ENCODE results near the gene CTR9.
A peak's percentile ranks its signal among the peaks of the same experiment; 100 is the strongest.
"Not testable (repeated sequence)": the region's sequence is repeated elsewhere in the genome, so short reads cannot be mapped to it uniquely, and the experiment has no call there.

CTR9 gene

DNA sequence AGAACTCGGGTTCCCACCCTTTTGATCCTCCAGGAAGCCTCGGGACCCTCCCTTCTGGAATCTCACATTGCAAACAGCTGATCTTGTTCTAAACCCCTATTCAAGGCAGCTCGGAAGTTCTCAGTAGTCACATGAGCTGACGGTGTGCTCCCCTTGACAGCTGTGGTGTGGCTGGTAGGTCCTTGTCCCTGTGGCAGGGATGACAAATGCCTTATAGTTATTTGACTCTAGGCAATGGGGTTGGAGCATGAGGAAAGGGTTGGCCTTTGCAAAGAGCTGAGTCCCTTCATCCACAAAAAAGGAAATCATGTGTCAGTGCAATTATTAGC lies 34.1 kb downstream of the CTR9 start:
- DNase-seq = no peak

DNA sequence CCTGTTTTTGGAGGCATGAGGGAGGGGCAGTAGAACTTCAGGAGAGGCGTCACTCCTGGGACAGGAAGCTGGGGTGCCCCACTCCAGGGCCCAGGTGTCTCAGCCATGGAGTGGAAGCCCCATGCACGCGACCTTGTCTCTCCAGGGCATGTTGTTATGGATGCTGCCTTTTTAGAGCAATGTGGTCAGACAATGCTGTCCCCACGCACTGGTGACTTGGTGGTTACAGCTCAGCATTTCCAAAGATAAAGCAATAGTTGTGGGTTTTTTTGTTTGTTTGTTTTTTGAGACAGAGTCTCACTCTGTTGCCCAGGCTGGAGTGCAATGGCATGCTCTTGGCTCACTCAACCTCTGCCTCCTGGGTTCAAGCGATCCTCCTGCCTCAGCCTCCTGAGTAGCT lies 35.4 kb downstream of the CTR9 start:
- DNase-seq = no peak

DNA sequence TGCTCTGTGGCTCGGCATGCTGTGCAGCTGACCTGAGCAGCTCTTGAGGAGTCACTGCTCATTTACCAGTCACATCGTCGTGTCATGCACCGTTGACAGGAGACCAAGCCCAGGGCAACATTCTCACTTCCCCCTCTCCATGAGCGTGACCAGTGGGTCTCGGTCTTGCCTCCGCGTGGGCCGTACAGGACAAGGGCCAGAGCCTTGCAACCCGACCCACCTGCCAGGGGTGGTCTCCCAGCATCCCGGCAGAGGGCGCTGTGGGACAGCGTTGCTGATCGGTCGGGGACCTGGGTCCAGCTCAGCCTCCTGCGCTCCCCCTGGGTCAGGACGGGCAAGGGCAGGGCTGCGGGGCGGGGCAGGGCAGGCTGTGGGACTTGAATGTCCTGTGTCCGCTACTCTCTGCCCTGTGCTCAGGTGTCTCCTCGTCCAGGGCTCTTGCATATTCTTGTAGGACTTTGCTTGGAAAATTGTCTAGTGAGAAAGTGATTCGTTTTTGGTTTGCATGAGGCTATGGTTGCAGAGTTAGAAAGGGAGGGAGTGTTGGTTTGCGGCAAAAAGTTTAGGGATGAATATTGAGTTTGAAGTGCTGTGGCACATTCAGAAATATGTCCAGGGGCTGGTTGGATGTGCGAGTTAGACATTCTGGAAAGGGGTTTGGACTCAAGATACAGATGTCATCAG lies 41.5 kb downstream of the CTR9 start:
- DNase-seq = peak; percentile 56

DNA sequence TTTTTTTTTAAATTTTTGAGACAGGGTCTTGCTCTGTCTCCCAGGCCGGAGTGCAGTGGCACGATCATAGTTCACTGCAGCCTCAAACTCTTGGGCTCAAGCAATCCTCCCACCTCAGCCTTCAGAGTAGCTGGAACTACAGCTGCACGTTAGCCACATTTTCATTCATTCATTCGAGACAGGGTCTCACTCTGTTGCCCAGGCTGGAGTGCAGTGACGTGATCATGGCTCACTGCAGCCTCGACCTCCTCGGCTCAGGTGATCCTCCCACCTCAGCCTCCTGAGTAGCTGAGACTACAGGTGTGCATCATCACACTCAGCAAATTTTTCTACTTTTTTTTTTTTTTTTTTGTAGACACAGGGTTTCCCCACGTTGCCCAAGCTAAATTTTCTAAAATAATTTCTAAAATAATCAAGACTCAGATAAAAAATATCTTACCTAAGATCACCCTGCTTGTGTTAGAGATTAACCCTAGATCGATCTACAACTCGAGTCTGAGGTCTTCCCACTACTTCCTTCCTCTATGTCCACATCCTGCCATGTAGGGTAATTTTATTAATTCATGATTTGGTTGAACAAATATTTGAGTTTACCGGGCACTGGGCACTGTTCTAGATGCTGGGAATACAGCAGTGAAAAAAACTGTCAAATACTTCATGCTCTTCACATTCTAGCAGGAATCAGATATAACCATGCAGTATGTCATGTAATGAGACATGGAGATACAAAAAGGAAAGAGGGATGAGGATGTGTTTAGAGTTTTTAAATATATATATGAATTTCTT lies 42.6 kb downstream of the CTR9 start:
- DNase-seq = no peak

DNA sequence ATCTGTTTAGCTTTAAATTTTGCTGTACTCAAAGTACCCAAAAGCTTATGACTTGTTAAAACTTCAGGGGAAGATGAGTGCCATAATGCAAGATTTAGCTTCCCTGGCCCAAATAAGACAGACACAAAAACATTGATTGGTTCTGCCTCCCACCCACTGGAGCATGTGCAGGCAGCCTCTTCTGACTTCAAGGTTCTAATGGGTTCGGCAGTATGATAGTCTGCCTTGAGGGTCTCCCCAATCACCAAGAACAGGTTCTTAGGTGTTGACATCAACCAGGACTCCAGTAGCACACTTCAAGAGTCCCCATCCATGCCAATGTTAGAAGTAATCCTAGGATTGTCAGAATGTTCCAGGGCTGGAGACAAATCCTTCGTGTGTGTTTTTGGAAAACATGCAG lies 45.1 kb downstream of the CTR9 start:
- no peak for DNase-seq

DNA sequence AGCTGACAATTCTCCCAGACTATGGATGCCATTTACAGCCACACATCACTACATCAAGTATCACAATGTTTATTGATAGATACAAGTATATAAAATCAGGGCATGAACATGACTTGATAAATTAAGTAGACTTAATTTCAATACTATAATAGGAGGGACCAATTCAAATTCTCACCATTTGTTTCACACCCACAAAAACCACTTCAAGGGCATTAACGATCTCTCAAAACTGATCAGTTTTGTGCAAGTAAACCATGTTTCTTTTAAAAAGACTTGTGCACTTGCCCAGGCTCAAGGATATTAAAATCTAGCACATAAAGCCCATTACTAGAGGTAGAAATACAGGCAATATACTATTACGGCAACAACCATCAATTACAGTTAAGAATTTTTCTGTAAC lies 46.0 kb downstream of the CTR9 start:
- DNase-seq = no peak

DNA sequence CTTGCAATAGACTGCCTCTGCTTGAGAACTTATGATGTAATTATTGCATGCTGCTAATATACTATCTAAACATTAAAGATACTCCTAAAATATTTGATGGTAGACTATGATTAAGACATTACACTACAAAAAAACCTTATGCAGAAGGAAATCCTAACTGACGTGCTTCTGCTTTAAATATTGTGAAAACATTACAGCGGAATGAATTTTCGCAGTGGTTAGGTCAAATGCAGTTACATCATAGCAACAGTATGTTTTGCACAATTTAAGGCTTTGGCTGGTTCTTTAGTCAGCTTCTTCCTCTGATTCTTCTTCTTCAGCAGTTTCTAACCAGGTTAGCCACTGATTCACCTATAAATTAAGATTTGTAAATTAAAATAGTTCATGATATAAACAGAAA lies 46.5 kb downstream of the CTR9 start:
- DNase-seq = no peak

DNA sequence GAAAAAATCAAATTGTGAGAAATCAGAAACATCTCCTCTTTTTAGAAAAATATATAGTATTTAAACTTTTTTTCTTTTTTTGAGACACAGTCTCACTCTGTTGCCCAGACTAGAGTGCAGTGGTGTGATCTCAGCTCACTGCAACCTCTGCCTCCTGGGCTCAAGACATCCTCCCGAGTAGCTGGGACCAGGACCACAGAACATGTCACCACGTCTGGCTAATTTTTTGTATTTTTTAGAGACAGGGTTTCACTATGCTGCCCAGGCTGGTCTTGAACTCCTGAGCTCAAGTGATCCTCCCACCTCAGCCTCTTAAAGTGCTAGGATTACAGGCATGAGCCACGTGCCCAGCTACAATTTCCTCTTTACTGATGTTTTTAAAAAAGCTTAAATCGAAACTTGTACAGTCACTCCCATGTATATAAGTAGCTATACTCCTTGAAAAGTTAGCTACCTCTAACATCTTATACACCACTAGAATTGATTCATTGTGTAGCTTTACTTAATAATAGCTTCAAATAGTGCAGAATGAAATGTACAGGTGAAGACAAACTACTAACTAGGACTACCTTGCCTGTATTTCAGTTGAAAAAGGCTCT lies 47.4 kb downstream of the CTR9 start:
- no peak for DNase-seq

DNA sequence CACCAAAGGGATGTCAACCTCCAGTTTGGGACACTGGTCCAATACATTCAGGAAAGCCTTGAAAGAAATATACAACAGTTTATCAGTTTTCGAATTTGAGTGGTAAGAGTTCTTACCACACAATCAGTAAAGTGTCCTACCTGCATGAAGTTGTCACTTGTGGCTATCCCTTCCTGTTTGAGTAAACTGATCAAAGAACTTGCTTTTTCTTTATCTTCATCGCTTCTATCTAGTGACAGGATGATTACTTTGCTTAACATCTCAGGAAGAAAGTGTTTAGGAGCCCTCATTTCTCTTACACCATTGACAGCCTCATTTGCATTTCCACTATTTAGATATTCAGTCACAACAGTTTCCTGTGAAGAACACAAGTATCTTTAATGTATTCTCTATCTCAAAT lies 49.2 kb downstream of the CTR9 start:
- no peak for DNase-seq

DNA sequence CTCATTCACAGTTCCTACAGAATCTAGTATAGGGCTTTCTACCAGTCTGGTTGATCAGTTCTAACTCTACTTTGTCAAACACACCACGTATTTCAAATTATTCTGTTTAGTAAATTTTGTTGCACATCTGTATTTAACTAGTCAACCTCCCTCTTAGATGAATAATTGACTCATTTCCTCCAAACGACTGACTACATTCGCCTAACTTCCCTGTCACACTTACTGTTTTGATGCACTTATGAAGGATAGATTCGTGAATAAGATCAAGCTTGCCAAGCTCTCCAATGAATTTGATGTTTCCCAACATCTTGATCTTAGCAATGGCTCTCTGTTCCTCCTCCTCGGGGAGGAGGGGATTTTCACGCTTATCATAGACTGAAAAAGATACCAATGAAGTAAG lies 52.6 kb downstream of the CTR9 start:
- no peak for DNase-seq

DNA sequence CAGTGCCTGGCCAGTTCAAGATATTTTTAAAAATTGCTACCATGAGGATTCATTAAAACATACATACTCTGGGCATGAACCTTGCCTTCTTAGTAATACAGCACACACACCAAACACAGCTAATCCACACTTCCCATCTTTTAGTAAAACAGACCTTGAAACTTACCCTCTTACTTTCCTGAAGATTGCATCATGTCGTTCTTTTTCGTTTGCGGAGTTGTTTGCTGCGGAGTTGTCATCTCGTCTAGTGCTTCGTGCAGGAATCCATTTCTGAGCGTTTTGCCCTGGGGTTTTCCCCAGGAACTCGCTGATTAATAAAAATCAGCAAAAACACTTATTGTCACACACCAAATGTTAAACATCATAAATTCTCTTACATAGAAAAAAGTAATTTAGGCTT lies 54.7 kb downstream of the CTR9 start:
- DNase-seq = no peak

DNA sequence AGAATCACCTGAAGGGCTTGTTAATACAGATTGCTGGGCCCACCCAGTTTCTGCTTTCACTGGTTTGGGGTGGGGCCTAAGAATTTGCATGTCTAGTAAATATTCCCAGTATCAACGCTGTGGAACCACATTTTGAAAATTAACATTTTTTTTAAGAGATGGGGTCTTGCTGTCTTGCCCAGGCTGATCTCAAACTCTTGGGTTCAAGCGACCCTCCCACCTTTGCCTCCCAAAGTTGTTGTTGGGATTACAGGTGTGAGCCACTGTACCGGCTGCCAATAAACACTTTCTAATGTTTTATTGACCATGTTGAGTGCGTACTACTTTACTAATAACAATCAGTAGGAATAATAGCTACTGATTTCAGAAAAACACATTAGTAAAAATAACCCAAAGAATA lies 55.2 kb downstream of the CTR9 start:
- DNase-seq = no peak

DNA sequence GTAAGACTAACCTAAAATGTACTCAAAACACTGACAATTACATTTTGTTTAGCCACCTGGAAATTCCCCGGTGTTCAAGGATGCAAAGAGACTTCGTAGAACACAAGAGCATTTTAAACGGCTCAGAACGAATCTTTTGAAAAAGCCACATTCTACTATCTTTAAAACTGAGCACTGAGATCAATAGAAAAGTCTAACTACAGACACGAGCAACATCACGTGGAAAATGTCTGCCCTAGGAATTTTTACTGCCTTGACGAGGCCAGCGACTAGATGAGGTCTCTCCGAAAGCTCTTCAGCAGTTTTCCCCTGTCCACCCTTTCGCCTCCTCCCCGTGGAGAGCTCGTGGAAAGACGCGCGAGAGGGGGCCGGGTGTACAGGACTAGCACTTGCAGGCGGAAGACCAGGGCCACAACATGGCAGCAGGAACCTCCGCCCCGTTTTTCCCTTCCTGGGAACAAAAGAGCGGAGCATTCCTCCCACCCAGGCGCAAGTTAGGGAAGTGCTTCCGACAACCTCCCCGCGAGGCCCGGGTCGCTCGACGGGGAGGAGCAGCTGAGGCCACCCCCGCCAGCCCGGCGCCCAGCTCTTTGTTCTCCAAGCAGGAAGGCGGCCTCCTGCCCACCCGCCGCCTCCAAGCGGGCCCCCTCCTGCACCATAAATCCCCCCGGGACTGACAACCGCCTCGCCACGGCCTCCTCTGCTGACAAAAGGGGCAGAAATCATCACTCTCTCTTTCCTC lies 56.6 kb downstream of the CTR9 start:
- no peak for DNase-seq

DNA sequence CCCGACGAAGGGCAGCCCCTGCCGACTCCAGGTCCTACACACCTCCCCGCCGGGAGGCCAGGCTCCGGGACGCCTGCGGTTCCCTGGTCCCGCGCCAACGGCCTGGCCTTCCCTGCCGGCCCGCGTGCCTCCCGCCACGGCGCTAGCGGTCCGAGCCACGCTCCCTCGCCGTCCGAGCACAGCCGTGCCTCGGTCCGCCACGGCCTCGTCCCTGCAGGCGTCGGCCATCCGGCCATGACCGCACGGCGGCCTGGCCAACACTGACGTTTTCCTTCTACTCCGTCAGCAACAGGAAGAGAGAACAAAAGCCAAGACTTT lies 57.1 kb downstream of the CTR9 start:
- DNase-seq = no peak

DNA sequence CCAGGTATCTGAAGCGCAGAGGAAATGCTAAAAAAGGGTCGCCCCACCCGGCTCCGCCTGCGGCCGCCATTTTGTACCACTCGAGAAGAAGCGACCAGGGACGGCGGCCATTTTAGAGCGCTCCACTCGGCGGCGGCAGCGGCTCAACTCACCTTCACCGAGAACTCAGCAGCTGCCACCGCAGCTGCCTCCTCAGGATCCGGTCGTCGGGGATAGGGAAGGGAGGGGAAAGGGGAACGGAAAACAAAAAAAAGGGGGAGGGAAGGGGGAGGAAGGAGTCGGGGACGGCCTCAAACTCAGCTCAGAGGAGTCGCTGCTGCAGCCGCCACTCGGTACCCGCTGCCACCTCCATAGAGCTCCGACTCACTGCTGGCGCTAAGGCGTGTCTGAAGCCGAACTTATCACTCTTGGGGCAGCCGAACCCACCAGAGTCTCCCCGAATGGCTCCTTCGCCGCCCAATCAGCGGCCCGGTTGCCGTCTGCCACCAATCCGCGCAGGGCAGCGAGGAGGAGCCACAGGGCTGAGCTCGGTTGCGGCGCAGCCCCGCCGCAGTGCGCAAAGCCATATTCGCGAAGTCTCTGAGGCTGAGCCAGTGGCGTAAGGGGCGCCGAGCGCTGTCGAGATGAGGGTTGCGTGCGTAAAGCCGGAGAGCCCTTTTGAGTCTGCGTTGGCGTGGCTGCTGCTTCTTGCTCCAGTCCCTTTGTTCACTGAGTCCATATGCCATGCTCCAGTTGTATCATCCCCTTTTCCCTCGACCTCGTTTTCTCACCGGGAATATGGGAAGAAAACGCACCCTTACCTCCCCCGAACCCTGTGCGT lies 57.7 kb downstream of the CTR9 start, which contains the start of gene EIF4G2:
TSS of gene EIF4G2 (minus strand) at position 374 of the 820 bp plus-strand sequence.
- peak; percentile 86 for DNase-seq

DNA sequence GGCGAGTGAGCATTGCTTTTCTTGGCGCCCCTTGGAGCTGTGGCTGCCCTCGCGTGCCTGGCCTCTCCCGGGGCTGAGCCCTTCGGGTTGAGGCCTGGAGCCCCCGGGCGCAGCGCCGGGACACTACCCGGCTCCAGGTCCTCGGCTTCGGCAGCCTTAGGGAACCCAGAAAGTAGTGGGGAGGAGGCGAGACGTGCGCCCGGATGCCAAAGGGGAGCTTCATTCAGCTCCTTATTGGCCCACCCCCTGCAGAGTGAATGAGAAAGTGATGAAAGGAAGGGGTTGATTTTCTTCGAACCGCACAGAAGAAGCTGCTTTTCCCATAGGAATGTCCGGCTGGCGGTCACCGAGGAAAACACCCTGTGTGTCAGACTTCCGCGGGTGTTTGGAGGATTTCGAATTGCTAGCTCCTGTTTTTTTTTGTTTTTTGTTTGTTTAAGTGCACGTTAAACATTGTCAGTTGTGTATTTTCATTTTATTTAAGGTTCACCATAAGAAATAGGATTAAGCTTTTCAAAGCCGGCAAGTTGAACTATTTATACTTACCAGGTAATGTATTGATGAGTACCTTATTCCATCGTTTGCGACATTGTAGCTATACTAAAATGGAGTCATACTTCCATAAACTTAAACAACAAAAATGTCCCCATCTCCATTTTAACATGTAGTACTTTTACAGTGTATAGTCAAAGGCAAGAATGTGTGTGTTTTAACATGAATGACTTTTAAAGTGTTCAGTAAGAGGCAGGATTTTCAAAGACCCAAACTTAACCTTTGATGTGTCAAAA lies 58.5 kb downstream of the CTR9 start:
- DNase-seq = peak; percentile 6

DNA sequence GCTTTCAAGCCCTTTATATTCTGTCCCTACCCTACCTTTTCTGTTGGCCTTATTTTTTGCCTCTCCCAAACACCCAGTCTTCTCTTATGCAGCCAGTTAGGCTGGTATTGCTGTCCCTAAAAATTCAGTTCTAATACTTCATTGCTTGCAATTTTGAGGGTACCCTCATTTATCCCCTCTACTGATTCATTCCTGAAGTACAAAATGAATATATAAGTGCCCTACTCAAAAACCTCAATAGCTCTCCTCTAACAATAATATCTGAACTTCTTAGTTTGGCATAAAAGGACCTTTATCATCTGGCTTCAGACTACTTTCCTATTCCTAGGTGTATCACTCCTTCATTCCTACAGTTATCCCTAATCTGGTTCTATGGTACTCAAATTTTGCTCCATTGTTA lies 62.9 kb downstream of the CTR9 start:
- no peak for DNase-seq

DNA sequence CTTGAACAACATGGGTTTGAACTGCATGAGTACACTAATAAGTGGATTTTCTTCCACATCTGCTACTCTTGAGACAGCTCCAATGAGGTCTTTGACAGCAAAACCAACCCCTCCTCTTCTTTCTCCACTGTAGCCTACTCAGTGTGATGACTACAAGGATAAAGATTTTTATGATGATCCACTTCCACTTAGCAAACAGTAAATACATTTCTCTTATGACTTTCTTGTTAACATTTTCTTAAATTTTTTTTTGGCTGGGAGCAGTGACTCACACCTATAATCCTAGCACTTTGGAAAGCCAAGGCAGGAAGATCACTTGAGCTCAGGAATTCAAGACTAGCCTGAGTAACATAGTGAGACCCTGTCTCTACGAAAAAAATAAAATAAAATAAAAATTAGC lies 67.5 kb downstream of the CTR9 start:
- no peak for DNase-seq

DNA sequence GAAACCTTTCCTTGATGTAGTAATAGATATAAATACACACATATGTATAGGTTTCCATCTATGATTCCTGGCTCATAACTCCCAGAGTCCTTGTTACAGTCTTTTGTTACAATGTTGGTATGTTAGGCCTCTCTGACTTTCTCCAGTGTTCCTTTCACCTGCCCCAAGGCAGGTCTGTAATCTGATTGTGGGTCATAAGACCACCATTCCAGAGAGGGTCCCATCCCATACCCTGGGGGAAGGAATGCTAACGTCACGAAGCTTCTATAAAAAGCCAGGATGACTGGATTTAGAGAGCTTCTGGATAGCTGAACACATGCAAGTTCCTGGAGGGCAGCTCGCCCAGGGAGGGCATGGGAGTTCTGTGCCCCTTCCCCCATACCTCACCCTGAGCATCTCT lies 71.4 kb downstream of the CTR9 start:
- not testable (repeated sequence) for DNase-seq

DNA sequence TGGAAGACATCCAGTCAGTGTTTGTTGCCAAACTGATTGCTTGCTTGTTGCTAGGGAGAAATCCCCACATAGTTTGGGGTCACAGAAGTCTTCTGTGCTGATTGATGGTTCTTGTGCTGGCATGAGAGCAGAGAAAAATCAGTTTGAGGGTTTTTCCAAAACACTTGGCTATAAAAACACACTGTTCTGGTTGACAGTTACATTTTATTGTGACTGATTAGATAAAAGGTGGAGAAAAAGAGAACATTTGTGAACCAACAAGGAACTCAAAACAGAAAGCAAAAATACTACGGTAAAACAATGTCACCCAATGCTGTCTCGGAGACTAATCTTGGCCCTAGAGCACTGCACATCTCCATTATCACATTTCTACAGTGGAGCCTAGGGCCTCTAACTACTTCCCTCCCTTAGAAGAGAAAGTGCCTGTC lies 72.1 kb downstream of the CTR9 start:
- DNase-seq = no peak

DNA sequence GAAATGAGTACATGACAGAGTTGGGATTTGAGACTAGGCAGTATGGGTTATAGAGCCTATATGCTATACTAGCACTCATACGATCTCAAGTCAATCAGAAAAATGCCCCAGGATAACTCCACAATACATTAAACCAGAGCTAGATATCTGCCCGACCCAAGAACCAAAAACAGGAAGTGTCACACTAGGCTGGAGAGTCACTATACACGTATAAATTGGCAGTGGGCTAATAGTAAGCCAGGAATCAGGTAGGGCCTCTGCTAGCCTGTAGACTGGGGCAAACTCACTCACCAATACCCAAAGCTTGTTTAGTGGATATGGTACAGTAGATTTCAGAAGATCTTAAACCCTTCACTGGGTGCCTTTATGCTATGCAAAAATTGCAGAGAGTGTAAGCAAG lies 73.8 kb downstream of the CTR9 start:
- DNase-seq = no peak

DNA sequence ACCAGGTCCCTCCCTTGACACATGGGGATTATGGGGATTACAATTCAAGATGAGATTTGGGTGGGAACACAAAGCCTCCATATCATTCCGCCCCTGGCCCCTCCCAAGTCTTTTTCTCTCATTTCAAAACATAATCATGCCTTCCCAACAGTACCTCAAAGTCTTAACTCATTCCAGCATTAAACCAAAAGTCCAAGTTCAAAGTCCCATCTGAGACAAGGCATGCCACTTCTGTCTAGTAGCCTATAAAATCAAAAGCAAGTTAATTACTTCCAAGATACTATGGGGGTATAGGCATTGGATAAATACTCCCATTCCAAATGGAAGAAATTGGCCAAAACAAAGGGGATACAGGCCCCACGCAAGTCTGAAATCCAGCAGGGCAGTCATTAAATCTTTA lies 77.4 kb downstream of the CTR9 start:
- no peak for DNase-seq
